BJ (cell line): Measurements from ENCODE around the gene CC2D2A. TPM values are rescaled to one million over a fixed set of nuclear protein-coding genes. Genes with fewer than 3 reads are reported as not detected.

Source experiments
- CTCF ChIA-PET: fragments of 350-600 bp; formaldehyde crosslinking; extraction: SDS; loops from one replicate; lab custom pipeline; 2021; ENCODE audit warnings: antibody characterized with exemption, inconsistent platforms; lab: Yijun Ruan, JAX
- POLR2A ChIA-PET: fragments of 300-600 bp; sonication (Branson Sonifier 250); formaldehyde crosslinking; extraction: SDS; loops from one replicate; lab custom pipeline; 2021; ENCODE audit warnings: antibody characterized with exemption; lab: Charles Lee
- DNase-seq: peaks from one replicate; pipeline ENCODE4 v3.0.0-alpha.2; 2011; ENCODE audit warnings: low read depth
- H3K27me3 ChIP-seq: 2 replicates; pipeline ENCODE4 v1.6.0; 2011; ENCODE audit warnings: low read length; ENCODE audit not compliant: control insufficient read depth, insufficient read depth
- H3K36me3 ChIP-seq: 2 replicates; pipeline ENCODE4 v1.5.1; 2011; ENCODE audit warnings: low read length; ENCODE audit not compliant: control insufficient read depth, insufficient read depth
- H3K4me3 ChIP-seq: 2 replicates; pipeline ENCODE4 v1.5.1; 2011; ENCODE audit warnings: low read depth, mild to moderate bottlenecking, control low read depth, low read length
- polyA plus RNA-seq: library from polyadenylated mRNA; depleted of rRNA; stranded (reverse); fragments of >200 nt; gene quantifications from 2 replicates; pipeline ENCODE4 v1.2.3, GENCODE V29; 2011
- TF ChIP-seq, protein P1 (sequence below): IDR thresholded peaks from 2 replicates; pipeline ENCODE4 v1.5.1; 2011; ENCODE audit warnings: low read depth, mild to moderate bottlenecking, control low read depth, inconsistent platforms, low read length, moderate library complexity; ENCODE audit not compliant: insufficient read depth

The CC2D2A gene
- polyA plus RNA-seq, 1 experiment, result 10.0 TPM

DNA sequence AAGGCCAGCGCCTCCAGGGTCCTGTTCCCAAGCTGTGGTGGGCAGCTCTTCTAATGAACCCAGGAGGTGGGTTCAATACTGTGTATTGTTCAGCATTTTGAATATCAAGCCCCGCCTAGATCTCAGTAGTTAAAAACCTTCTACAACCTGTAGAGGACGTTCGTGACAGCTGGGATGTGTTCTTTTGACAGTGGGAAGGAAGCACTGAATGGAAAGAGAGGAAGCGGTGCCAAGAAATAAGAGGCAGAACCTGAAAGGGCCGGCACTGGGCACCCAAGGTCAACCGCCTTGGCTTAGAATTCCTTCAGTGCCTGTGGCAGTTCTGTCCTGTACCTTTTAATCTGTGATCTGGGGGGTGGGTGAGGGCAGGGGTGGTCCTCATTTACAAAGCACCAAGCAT lies 73.1 kb downstream of the CC2D2A start:
- no peaks in the 10 kb centered on the region for H3K27me3 ChIP-seq
- CTCF ChIA-PET, result no interaction called here
- POLR2A ChIA-PET, result no interaction called here
- peaks cover 9% of the 10 kb centered on the region for H3K36me3 ChIP-seq
- TF ChIP-seq, protein P1, sequence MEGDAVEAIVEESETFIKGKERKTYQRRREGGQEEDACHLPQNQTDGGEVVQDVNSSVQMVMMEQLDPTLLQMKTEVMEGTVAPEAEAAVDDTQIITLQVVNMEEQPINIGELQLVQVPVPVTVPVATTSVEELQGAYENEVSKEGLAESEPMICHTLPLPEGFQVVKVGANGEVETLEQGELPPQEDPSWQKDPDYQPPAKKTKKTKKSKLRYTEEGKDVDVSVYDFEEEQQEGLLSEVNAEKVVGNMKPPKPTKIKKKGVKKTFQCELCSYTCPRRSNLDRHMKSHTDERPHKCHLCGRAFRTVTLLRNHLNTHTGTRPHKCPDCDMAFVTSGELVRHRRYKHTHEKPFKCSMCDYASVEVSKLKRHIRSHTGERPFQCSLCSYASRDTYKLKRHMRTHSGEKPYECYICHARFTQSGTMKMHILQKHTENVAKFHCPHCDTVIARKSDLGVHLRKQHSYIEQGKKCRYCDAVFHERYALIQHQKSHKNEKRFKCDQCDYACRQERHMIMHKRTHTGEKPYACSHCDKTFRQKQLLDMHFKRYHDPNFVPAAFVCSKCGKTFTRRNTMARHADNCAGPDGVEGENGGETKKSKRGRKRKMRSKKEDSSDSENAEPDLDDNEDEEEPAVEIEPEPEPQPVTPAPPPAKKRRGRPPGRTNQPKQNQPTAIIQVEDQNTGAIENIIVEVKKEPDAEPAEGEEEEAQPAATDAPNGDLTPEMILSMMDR, result no peak
- no peak overlapping the region for H3K4me3 ChIP-seq
- no peak for DNase-seq

DNA sequence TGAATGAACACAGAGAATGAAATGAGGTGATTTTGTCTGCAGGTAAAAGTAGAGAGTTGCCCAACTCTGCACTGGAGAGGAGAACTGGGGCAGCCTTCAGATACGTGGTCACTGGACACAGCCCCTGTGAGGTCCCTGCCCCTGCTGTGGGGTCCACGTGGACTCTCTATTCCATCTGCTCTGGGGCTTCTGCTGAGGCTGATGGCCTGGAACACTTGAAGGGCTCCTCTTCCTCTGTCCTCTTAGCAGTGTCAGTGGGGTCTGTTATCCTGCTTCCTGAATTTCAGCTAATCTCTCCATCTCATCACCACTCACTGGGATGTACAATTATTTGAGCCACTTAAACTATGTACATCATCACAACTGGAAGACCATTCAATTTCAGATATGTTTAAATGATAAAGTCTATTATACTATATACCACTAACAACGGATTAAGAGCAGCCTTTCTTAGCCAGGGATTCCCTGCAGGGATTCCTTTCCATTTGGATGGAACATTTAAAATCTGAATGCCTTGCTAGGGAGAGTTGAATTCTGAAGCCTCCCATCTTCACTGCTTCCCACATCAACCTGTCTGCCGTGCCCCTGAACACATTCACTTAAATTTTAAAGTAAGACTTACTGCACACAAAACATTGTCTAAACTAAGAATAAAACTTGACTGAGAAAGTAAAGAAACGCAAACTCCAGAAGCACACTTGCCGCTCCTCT lies 74.0 kb downstream of the CC2D2A start:
- Histone ChIP-seq H3K27me3 (no peaks in the 10 kb centered on the region), H3K4me3 (no peak overlapping the region), H3K36me3 (peaks cover 4% of the 10 kb centered on the region)
- ChIA-PET CTCF (interaction anchor here (1.0 kb wide), 1 partner anchor 9 kb away, joined by 3 read pairs; no protein-coding TSS in a partner anchor), POLR2A (no interaction called here)
- DNase-seq, result no peak
- TF ChIP-seq, protein P1, result no peak

DNA sequence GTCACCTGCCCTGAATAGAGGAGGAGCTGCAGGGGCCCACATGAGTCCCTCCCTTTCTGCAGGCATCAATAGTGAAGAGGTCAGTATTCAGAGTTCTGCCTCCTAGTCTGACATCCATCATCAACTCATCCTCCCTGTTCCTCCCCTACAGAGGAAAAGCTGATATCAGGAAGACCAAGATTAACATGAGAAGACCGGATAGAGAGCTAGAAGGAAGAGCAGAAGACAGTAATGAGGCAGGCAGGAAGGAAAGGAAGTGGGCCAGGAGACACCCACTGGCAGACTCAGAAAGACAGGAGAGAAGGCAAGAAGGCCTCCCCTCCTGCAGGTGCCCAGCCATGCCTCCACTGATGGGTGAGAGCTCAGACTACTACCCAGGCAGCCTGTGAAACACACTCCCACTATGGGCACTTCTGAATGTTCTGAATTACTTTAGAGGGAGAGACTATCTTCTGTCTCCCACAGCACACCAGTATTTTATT lies 74.6 kb downstream of the CC2D2A start:
- ChIA-PET CTCF (interaction anchor here (1.0 kb wide), 1 partner anchor 10 kb away, joined by 3 read pairs; no protein-coding TSS in a partner anchor), POLR2A (no interaction called here)
- H3K4me3 ChIP-seq, result no peak overlapping the region
- no peaks in the 10 kb centered on the region for H3K27me3 ChIP-seq
- no peak for DNase-seq
- peaks cover 4% of the 10 kb centered on the region for H3K36me3 ChIP-seq
- TF ChIP-seq, protein P1, result no peak

DNA sequence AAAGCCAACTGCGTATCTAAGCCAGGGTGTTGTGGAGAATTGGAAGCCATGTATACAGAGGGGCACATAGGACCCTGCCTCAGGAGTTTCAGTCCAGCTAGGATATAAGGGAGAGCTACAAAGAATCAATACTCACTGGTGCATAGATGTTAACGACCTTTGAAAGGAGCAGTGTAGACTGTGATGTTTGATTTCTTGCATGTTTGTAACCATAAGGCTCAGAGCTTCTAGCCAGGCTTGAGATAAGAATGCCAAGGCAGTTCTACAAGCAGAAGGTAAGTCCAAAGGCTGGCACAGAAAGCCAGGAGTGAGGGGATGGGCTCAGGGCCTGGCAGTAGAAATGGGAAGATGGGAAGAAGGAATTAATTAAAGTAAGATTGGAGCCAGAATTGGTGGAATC lies 75.7 kb downstream of the CC2D2A start:
- Histone ChIP-seq H3K27me3 (no peaks in the 10 kb centered on the region), H3K36me3 (peaks cover 4% of the 10 kb centered on the region), H3K4me3 (no peak overlapping the region)
- ChIA-PET POLR2A (no interaction called here), CTCF (interaction anchor here (0.6 kb wide), 1 partner anchor 128 kb away, joined by 3 read pairs; no protein-coding TSS in a partner anchor)
- no peak for DNase-seq
- TF ChIP-seq, protein P1, result no peak

DNA sequence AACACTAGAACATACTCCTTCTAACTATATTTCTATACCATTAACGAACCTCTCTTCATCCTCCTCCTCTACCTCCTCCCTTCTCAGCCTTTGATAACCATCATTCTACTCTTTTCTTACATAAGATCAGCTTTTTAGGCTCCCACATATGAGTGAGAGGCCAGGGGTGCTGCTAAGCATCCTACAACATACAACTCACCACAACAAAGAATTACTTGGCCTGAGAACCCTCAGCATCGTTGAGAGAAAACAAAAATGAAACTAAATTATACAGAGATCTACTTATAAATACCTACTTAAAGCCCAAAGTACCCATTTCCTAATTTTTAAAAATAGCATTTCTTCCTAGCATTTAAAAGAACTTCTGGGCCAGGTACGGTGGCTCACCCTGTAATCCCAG lies 77.7 kb downstream of the CC2D2A start:
- DNase-seq, result no peak
- Histone ChIP-seq H3K4me3 (no peak overlapping the region), H3K36me3 (peaks cover 4% of the 10 kb centered on the region), H3K27me3 (no peaks in the 10 kb centered on the region)
- ChIA-PET POLR2A (no interaction called here), CTCF (no interaction called here)
- TF ChIP-seq, protein P1, result no peak
